GM12878 (cell line): Measurements from ENCODE around the gene ATP5PO. TPM values are rescaled to one million over a fixed set of nuclear protein-coding genes. Genes with fewer than 3 reads are reported as not detected.

Source experiments
- ATAC-seq: fragments of 200-7000 bp; cut with Tn5 transposase; 3 replicates; pipeline ENCODE4 v1.9.1; 2020; ENCODE audit warnings: mild to moderate bottlenecking, moderate library complexity
- BruUV-seq: library from RNA; stranded (reverse); fragments of 400-500 nt; replicated peaks from 2 replicates; lab custom pipeline; 2021; lab: Mats Ljungman, UMichigan
- CTCF ChIA-PET: fragments of 300-600 bp; sonication (Branson Sonifier 250); formaldehyde crosslinking; extraction: SDS; loops from one replicate; lab custom pipeline; 2021; ENCODE audit warnings: inconsistent platforms; lab: Yijun Ruan, JAX
- POLR2A ChIA-PET: fragments of 350-600 bp; formaldehyde crosslinking; extraction: SDS; loops from one replicate; lab custom pipeline; 2021; ENCODE audit warnings: inconsistent platforms; lab: Charles Lee
- RAD21 ChIA-PET: fragments of 300-600 bp; sonication (Branson Sonifier 250); formaldehyde crosslinking; loops from one replicate; lab custom pipeline; 2023; ENCODE audit warnings: antibody characterized with exemption; ENCODE audit not compliant: unreplicated experiment; lab: Charles Lee
- SMC1A ChIA-PET: fragments of 300-600 bp; sonication (Branson Sonifier 250); formaldehyde crosslinking; loops from one replicate; lab custom pipeline; 2023; ENCODE audit not compliant: unreplicated experiment, uncharacterized antibody; lab: Charles Lee
- DNase-seq: peaks from one replicate; pipeline ENCODE4 v3.0.0-alpha.2; 2011; ENCODE audit warnings: low read depth, low spot score
- FAIRE-seq: peaks from 3 replicates; lab custom pipeline; 2011; peaks lifted over from hg19 to GRCh38; lab: Jason Lieb, UNC
- H2AFZ ChIP-seq: 2 replicates; pipeline ENCODE4 v1.6.0; 2011; ENCODE audit warnings: low read depth, low read length, control low read depth; ENCODE audit not compliant: control insufficient read depth
- H3K27ac ChIP-seq: 2 replicates; pipeline ENCODE4 v1.5.1; 2011; ENCODE audit warnings: control low read depth; ENCODE audit not compliant: control insufficient read depth, insufficient read depth
- H3K27me3 ChIP-seq, 2 experiments: replicated peaks in 1 of 2; 2 replicates each; pipeline versions ENCODE4 v1.6.0 to v1.6.1; 2011; ENCODE audit warnings: low read length in 1 of 2; ENCODE audit not compliant: control insufficient read depth in 2 of 2, insufficient read depth in 2 of 2
- H3K36me3 ChIP-seq, 2 experiments: 2 replicates each; pipeline ENCODE4 v1.5.1; 2011; ENCODE audit warnings: low read length in 1 of 2; ENCODE audit not compliant: control insufficient read depth in 2 of 2, insufficient read depth in 2 of 2
- H3K4me1 ChIP-seq: 2 replicates; pipeline ENCODE4 v1.6.1; 2011; ENCODE audit warnings: mild to moderate bottlenecking, low read length, moderate library complexity, mixed read lengths; ENCODE audit not compliant: control insufficient read depth, insufficient read depth
- H3K4me2 ChIP-seq: 2 replicates; pipeline ENCODE4 v1.6.0; 2011; ENCODE audit warnings: control low read depth; ENCODE audit not compliant: control insufficient read depth, insufficient read depth
- H3K4me3 ChIP-seq: fragments of 200-600 bp; sonication (generic); 2 replicates; pipeline ENCODE4 v1.5.1; 2016
- H3K79me2 ChIP-seq: 2 replicates; pipeline ENCODE4 v1.6.0; 2011; ENCODE audit warnings: low read length; ENCODE audit not compliant: control insufficient read depth, insufficient read depth
- H3K9ac ChIP-seq: 2 replicates; pipeline ENCODE4 v1.8.0; 2011; ENCODE audit warnings: low read length, control low read depth, mixed read lengths; ENCODE audit not compliant: control insufficient read depth, insufficient read depth
- H3K9me3 ChIP-seq: replicated peaks from 3 replicates; pipeline ENCODE4 v1.5.1; 2011; ENCODE audit warnings: mild to moderate bottlenecking, low read length; ENCODE audit not compliant: control insufficient read depth, insufficient read depth
- H4K20me1 ChIP-seq: 2 replicates; pipeline ENCODE4 v1.6.0; 2011; ENCODE audit not compliant: control insufficient read depth, insufficient read depth
- CBX5 ChIP-seq: sonication (generic); IDR thresholded peaks from 2 replicates; pipeline ENCODE4 v1.6.1; 2016; ENCODE audit warnings: low read depth, moderate library complexity, mild to moderate bottlenecking, inconsistent platforms
- CHD1 ChIP-seq: IDR thresholded peaks from 2 replicates; pipeline ENCODE4 v1.6.1; 2012; ENCODE audit warnings: low read depth, low read length, improper control_type of control experiment
- CHD4 ChIP-seq: fragments of 200-600 bp; sonication (generic); IDR thresholded peaks from 2 replicates; pipeline ENCODE4 v1.6.1; 2016; ENCODE audit warnings: mild to moderate bottlenecking
- GATAD2B ChIP-seq: fragments of 450-650 bp; conservative IDR thresholded peaks from 2 replicates; pipeline ENCODE4 v1.6.1; 2017; ENCODE audit warnings: low read depth, mild to moderate bottlenecking, moderate library complexity
- IKZF1 ChIP-seq: fragments of 450-650 bp; conservative IDR thresholded peaks from 2 replicates; pipeline ENCODE4 v1.6.1; 2017; ENCODE audit warnings: antibody characterized with exemption, mild to moderate bottlenecking
- IRF3 ChIP-seq: fragments of 450-650 bp; IDR thresholded peaks from 2 replicates; pipeline ENCODE4 v1.6.1; 2014; ENCODE audit warnings: mild to moderate bottlenecking
- MYB ChIP-seq: fragments of 150-350 bp; IDR thresholded peaks from 2 replicates; pipeline ENCODE4 v1.6.1; 2014; ENCODE audit warnings: mild to moderate bottlenecking, low read depth, low read length, borderline replicate concordance
- NFYA ChIP-seq: IDR thresholded peaks from 2 replicates; pipeline ENCODE4 v1.6.1; 2011; ENCODE audit warnings: low read depth, mild to moderate bottlenecking, low read length, improper control_type of control experiment, borderline replicate concordance
- PAX8 ChIP-seq: fragments of 450-650 bp; IDR thresholded peaks from 2 replicates; pipeline ENCODE4 v1.6.1; 2017; ENCODE audit warnings: mild to moderate bottlenecking, moderate library complexity
- POLR2A ChIP-seq: IDR thresholded peaks from 2 replicates; pipeline ENCODE4 v1.6.1; 2011; ENCODE audit warnings: low read depth, mild to moderate bottlenecking, low read length
- SUZ12 ChIP-seq: fragments of 200-600 bp; sonication (generic); IDR thresholded peaks from one replicate; pipeline ENCODE4 v1.6.1; 2018; ENCODE audit warnings: antibody characterized with exemption, mild to moderate bottlenecking; ENCODE audit not compliant: unreplicated experiment
- TAF1 ChIP-seq: IDR thresholded peaks from 2 replicates; pipeline ENCODE4 v1.6.1; 2011; ENCODE audit warnings: mild to moderate bottlenecking, low read depth, low read length, borderline replicate concordance
- TBL1XR1 ChIP-seq: IDR thresholded peaks from 2 replicates; pipeline ENCODE4 v1.6.1; 2012; ENCODE audit warnings: low read depth, low read length, improper control_type of control experiment
- WRNIP1 ChIP-seq: IDR thresholded peaks from 2 replicates; pipeline ENCODE4 v1.6.1; 2011; ENCODE audit warnings: low read depth, low read length, improper control_type of control experiment, borderline replicate concordance
- ZBTB11 ChIP-seq: fragments of 450-650 bp; formaldehyde crosslinking; IDR thresholded peaks from 2 replicates; pipeline ENCODE4 v1.5.0; 2022; ENCODE audit warnings: mild to moderate bottlenecking, missing genetic modification characterization
- WGBS: methylation state at CpG from one replicate; pipeline ENCODE4 v1.1.6; 2016; ENCODE audit warnings: low lambda C conversion rate; ENCODE audit not compliant: insufficient replicate concordance, insufficient coverage; ENCODE audit errors: missing lambda C conversion rate; 5-methylcytosine and 5-hydroxymethylcytosine counted together
- in situ Hi-C: fragments of 300-500 bp; cut with MboI; formaldehyde crosslinking; loops from 9 replicates; pipeline ENCODE4 v1.14.3; 2018; ENCODE audit warnings: mixed read lengths
- intact Hi-C: fragments of 100-400 bp; cut with micrococcal nuclease; formaldehyde crosslinking; loops from one replicate; pipeline ENCODE4 v1.14.2; 2022; ENCODE audit not compliant: unreplicated experiment
- polyA plus RNA-seq, 11 experiments: library from polyadenylated mRNA; depleted of rRNA in 4 of 11; unstranded in 6 of 11; stranded (reverse) in 5 of 11; fragments of >200 nt; fragmentation: Nextera tagmentation in 4 of 11; fragmentation: Illumina TruSeq in 1 of 11; extraction: Ambion mirVana in 4 of 11; extraction: Trizol in 1 of 11; gene quantifications; 1 replicate in 1 of 11; 2 replicates in 10 of 11; pipeline versions ENCODE4 v1.2.1 to v1.2.3, GENCODE V29; 2011 to 2016; ENCODE audit warnings: inconsistent platforms in 2 of 11, missing spikeins in 2 of 11, low read depth in 1 of 11
- total RNA-seq, 4 experiments: library from RNA; depleted of rRNA in 3 of 4; stranded (reverse); fragments of >200 nt in 3 of 4; fragmentation: Illumina TruSeq in 1 of 4; extraction: Trizol in 1 of 4; gene quantifications; 2 replicates each; pipeline versions ENCODE4 v1.2.1 to v1.2.3, GENCODE V29; 2013 to 2021

ATP5PO gene
- total and polyA plus RNA-seq, 10 of the 15 experiments (the other 5 are each of a cell fraction or from before 2014, with no cell fraction given), result 251 to 1,656 (median 470) TPM

- TF ChIP-seq IRF3, result no peak
- TF ChIP-seq MYB, result no peak
Observed at GRCh38 chr21:33949516-33950430, 34.2 kb upstream of the ATP5PO start (continued).

- Histone ChIP-seq H2AFZ (peak overlapping the region; percentile 86), H3K4me3 (peak overlapping the region; percentile 10; the same call in 1 of the 2 replicates), H3K79me2 (no peaks in the 10 kb centered on the region), H3K27ac (peak overlapping the region; percentile 97), H3K27me3 (no peaks in the 10 kb centered on the region), H3K36me3 (no peaks in the 10 kb centered on the region), H3K4me1 (peaks cover 51% of the 10 kb centered on the region), H3K9ac (peak overlapping the region; percentile 78), H4K20me1 (no peaks in the 10 kb centered on the region), H3K4me2 (peak overlapping the region; percentile 90), H3K9me3 (peaks cover 2% of the 10 kb centered on the region; the same call in 2 of the 3 replicates)
- no peak for ATAC-seq
- intact Hi-C loops (loop anchor here (1.0 kb wide), 2 partner anchors 26 to 71 kb away; no protein-coding TSS in a partner anchor), in situ Hi-C loops (loop anchor here (5.0 kb wide), 1 partner anchor 123 kb away; the partner anchor contains the start of genes MRPS6 and SLC5A3)
- FAIRE-seq, result no peak
- 72% methylated on average over 9 of the region's 9 CpGs for WGBS
- DNase-seq, result no peak
- ChIA-PET POLR2A (interaction anchor here (0.8 to 3.6 kb wide), 14 partner anchors 11 to 126 kb away, joined by 3 to 54 read pairs (median 6); partner anchors contain the start of genes MRPS6 and SLC5A3), RAD21 (interaction anchor here (0.8 to 9.1 kb wide), 15 partner anchors 8 to 399 kb away, joined by 3 to 182 read pairs (median 7); no protein-coding TSS in a partner anchor), CTCF (interaction anchor here (0.7 to 5.6 kb wide), 12 partner anchors 10 to 402 kb away, joined by 3 to 71 read pairs (median 4); no protein-coding TSS in a partner anchor), SMC1A (interaction anchor here (0.5 to 14.9 kb wide), 13 partner anchors 10 to 399 kb away, joined by 3 to 290 read pairs (median 9); no protein-coding TSS in a partner anchor)
- BruUV-seq, result TSS peak; percentile 92
- TF ChIP-seq POLR2A, result no peak
- no peak for TF ChIP-seq WRNIP1
- TF ChIP-seq CBX5, result no peak
- TF ChIP-seq NFYA, result no peak
- TF ChIP-seq TAF1, result no peak
- no peak for TF ChIP-seq PAX8
- 0 out of 2 replicates have a peak, but pooled peaks have one; percentile 69 for TF ChIP-seq CHD4
- TF ChIP-seq ZBTB11 (CRISPR knock-in tag), result no peak
- TF ChIP-seq SUZ12, result no peak
- no peak for TF ChIP-seq CHD1
- peak; percentile 21; the same call in 1 of the 2 replicates for TF ChIP-seq IKZF1
- TF ChIP-seq GATAD2B, result no peak; the same call in 1 of the 2 replicates
- TF ChIP-seq TBL1XR1, result no peak
Observed at GRCh38 chr21:33948951-33949444, 33.4 kb upstream of the ATP5PO start.
